GM04503 (cell line): ENCODE measurements around the gene SIMC1.

Source experiments
- DNase-seq: peaks from one replicate; pipeline ENCODE4 v3.0.0-alpha.2; 2012; ENCODE audit warnings: low read depth

Gene SIMC1

GRCh38 chr5:176365351-176366231, 127.4 kb downstream of the SIMC1 start, which contains the start of gene ARL10:
TSS of gene ARL10 (plus strand) at chr5:176365487. CDS start at chr5:176365564, 77 bp downstream.
- DNase-seq = no peak

- no peak for DNase-seq
These were observed 128.1 kb downstream of the SIMC1 start for GRCh38 chr5:176366232-176366894.

GRCh38 chr5:176368726-176369125, 130.5 kb downstream of the SIMC1 start:
- DNase-seq = no peak

- no peak for DNase-seq
These were observed 131.9 kb downstream of the SIMC1 start for GRCh38 chr5:176369934-176370711.

GRCh38 chr5:176371621-176372539, 133.7 kb downstream of the SIMC1 start:
- no peak for DNase-seq

- DNase-seq = no peak
These were observed 135.0 kb downstream of the SIMC1 start for GRCh38 chr5:176373100-176373818.

GRCh38 chr5:176379881-176380280, 141.7 kb downstream of the SIMC1 start:
- no peak for DNase-seq

- DNase-seq = no peak
These were observed 143.2 kb downstream of the SIMC1 start for GRCh38 chr5:176381423-176381822.

GRCh38 chr5:176381979-176382378, 143.8 kb downstream of the SIMC1 start:
- no peak for DNase-seq

- no peak for DNase-seq
These were observed 144.5 kb downstream of the SIMC1 start for GRCh38 chr5:176382721-176383120.

- DNase-seq = no peak
These were observed 145.2 kb downstream of the SIMC1 start for GRCh38 chr5:176383248-176383905.

- no peak for DNase-seq
These were observed 145.7 kb downstream of the SIMC1 start for GRCh38 chr5:176383961-176384360.

GRCh38 chr5:176384366-176384930, 146.2 kb downstream of the SIMC1 start:
- no peak for DNase-seq

GRCh38 chr5:176384991-176385390, 146.8 kb downstream of the SIMC1 start:
- no peak for DNase-seq

- DNase-seq = no peak
These were observed 148.3 kb downstream of the SIMC1 start for GRCh38 chr5:176386491-176386890.

- DNase-seq = no peak
These were observed 149.2 kb downstream of the SIMC1 start for GRCh38 chr5:176387384-176387925.

- DNase-seq = no peak
These were observed 149.8 kb downstream of the SIMC1 start for GRCh38 chr5:176388003-176388443.

- peak; percentile 93 for DNase-seq
These were observed 150.4 kb downstream of the SIMC1 start, which contains the start of the genes HIGD2A and NOP16 for GRCh38 chr5:176388444-176389134. TSS of gene HIGD2A (plus strand) at chr5:176388751. CDS start at chr5:176388820, 69 bp downstream. TSS of gene NOP16 (minus strand) at chr5:176388598. CDS start at chr5:176388539, 59 bp downstream.
